ENCODE results near the gene PIGW. TPM values are rescaled to one million over a fixed set of nuclear protein-coding genes. Genes with fewer than 3 reads are reported as not detected.

Gene PIGW
- polyA plus RNA-seq (ENCODE audit: insufficient read length in 3 of 3): 10 to 100 TPM; 11.0 to 14.3 (median 12.6) TPM

GRCh38 chr17:36534840-36535668, at the start of gene PIGW, which contains the start of gene MYO19:
PIGW (plus strand) TSS chr17:36534987; CDS start chr17:36537102, 2,115 bp downstream.
MYO19 (minus strand) TSS chr17:36534868; CDS start chr17:36532538, 2,330 bp downstream.
- peak; percentile 69 to 75 (median 72) for DNase-seq (ENCODE audit: low read depth in 3 of 3, low spot score in 2 of 3)

GRCh38 chr17:36485027-36485426, 49.8 kb upstream of the PIGW start:
- no peak for DNase-seq (ENCODE audit: low read depth in 3 of 3, low spot score in 2 of 3)

- DNase-seq (ENCODE audit: low read depth in 3 of 3, low spot score in 2 of 3): no peak
These were observed 49.0 kb upstream of the PIGW start for GRCh38 chr17:36485805-36486203.

- peak; percentile 75 to 91 (median 79) for DNase-seq (ENCODE audit: low read depth in 3 of 3, low spot score in 2 of 3)
These were observed 48.3 kb upstream of the PIGW start, which contains the start of gene ZNHIT3 for GRCh38 chr17:36486204-36487194. ZNHIT3 (plus strand) TSS chr17:36486681; CDS start chr17:36486700, 19 bp downstream.

GRCh38 chr17:36493956-36494355, 40.8 kb upstream of the PIGW start:
- DNase-seq (ENCODE audit: low read depth in 3 of 3, low spot score in 2 of 3): no peak

- DNase-seq (ENCODE audit: low read depth in 3 of 3, low spot score in 2 of 3): no peak
These were observed 40.1 kb upstream of the PIGW start for GRCh38 chr17:36494674-36495073.

- DNase-seq (ENCODE audit: low read depth in 3 of 3, low spot score in 2 of 3): no peak
These were observed 39.7 kb upstream of the PIGW start for GRCh38 chr17:36495076-36495578.

- no peak for DNase-seq (ENCODE audit: low read depth in 3 of 3, low spot score in 2 of 3)
These were observed 38.6 kb upstream of the PIGW start for GRCh38 chr17:36496018-36496789.

- no peak for DNase-seq (ENCODE audit: low read depth in 3 of 3, low spot score in 2 of 3)
These were observed 36.6 kb upstream of the PIGW start for GRCh38 chr17:36498155-36498554.

- no peak for DNase-seq (ENCODE audit: low read depth in 3 of 3, low spot score in 2 of 3)
These were observed 36.1 kb upstream of the PIGW start for GRCh38 chr17:36498560-36499300.

- no peak for DNase-seq (ENCODE audit: low read depth in 3 of 3, low spot score in 2 of 3)
These were observed 34.0 kb upstream of the PIGW start for GRCh38 chr17:36500745-36501225.

GRCh38 chr17:36501351-36501750, 33.4 kb upstream of the PIGW start:
- DNase-seq (ENCODE audit: low read depth in 3 of 3, low spot score in 2 of 3): no peak

- DNase-seq (ENCODE audit: low read depth in 3 of 3, low spot score in 2 of 3): no peak
These were observed 32.8 kb upstream of the PIGW start for GRCh38 chr17:36501963-36502362.

GRCh38 chr17:36503456-36504155, 31.2 kb upstream of the PIGW start:
- DNase-seq (ENCODE audit: low read depth in 3 of 3, low spot score in 2 of 3): no peak

GRCh38 chr17:36504156-36504545, 30.6 kb upstream of the PIGW start:
- DNase-seq (ENCODE audit: low read depth in 3 of 3, low spot score in 2 of 3): no peak

GRCh38 chr17:36505171-36505570, 29.6 kb upstream of the PIGW start:
- no peak for DNase-seq (ENCODE audit: low read depth in 3 of 3, low spot score in 2 of 3)

- DNase-seq (ENCODE audit: low read depth in 3 of 3, low spot score in 2 of 3): no peak
These were observed 28.4 kb upstream of the PIGW start for GRCh38 chr17:36506249-36506826.

- no peak for DNase-seq (ENCODE audit: low read depth in 3 of 3, low spot score in 2 of 3)
These were observed 28.0 kb upstream of the PIGW start for GRCh38 chr17:36506831-36507230.
